SK-N-SH treated with all-trans-retinoic acid at 6 μM for 48 hours (cell line): ENCODE measurements around the gene LRRC63.

Source experiments
- ATAC-seq: fragments of 200-7000 bp; cut with Tn5 transposase; 3 replicates; pipeline ENCODE4 v1.9.1; 2020; ENCODE audit warnings: mild to moderate bottlenecking, moderate library complexity
- ARNTL ChIP-seq: fragments of 450-650 bp; formaldehyde crosslinking; IDR thresholded peaks from 2 replicates; pipeline ENCODE4 v1.5.0; 2020; ENCODE audit warnings: low read depth, mild to moderate bottlenecking, moderate library complexity, borderline replicate concordance
- BACH2 ChIP-seq: fragments of 250-450 bp; sonication (Bioruptor Pico); IDR thresholded peaks from 2 replicates; pipeline ENCODE4 v1.9.0; 2021; ENCODE audit warnings: mild to moderate bottlenecking, borderline replicate concordance
- CSDC2 ChIP-seq: fragments of 250-450 bp; sonication (Bioruptor Pico); IDR thresholded peaks from 2 replicates; pipeline ENCODE4 v1.5.0; 2020; ENCODE audit warnings: mild to moderate bottlenecking, moderate library complexity
- GLIS3 ChIP-seq: fragments of 250-450 bp; sonication (Bioruptor Pico); IDR thresholded peaks from 2 replicates; pipeline ENCODE4 v1.5.0; 2020; ENCODE audit warnings: mild to moderate bottlenecking, moderate library complexity
- ISL1 ChIP-seq: fragments of 250-450 bp; sonication (Bioruptor Pico); IDR thresholded peaks from 2 replicates; pipeline ENCODE4 v2.1.2; 2022; ENCODE audit warnings: mild to moderate bottlenecking, moderate library complexity
- OSR1 ChIP-seq: fragments of 250-450 bp; sonication (Bioruptor Pico); IDR thresholded peaks from 2 replicates; pipeline ENCODE4 v1.8.0; 2022; ENCODE audit warnings: moderate library complexity, mild to moderate bottlenecking, inconsistent platforms
- POU6F1 ChIP-seq: fragments of 250-450 bp; sonication (Bioruptor Pico); IDR thresholded peaks from 2 replicates; pipeline ENCODE4 v1.8.0; 2021; ENCODE audit warnings: low read depth, mild to moderate bottlenecking, moderate library complexity, borderline replicate concordance
- PPARA ChIP-seq: fragments of 250-450 bp; sonication (Bioruptor Pico); IDR thresholded peaks from 2 replicates; pipeline ENCODE4 v1.5.0; 2020; ENCODE audit warnings: mild to moderate bottlenecking, borderline replicate concordance
- RARB ChIP-seq: fragments of 250-450 bp; sonication (Bioruptor Pico); IDR thresholded peaks from 2 replicates; pipeline ENCODE4 v1.8.0; 2021; ENCODE audit warnings: mild to moderate bottlenecking, moderate library complexity
- TCF4 ChIP-seq: fragments of 250-450 bp; sonication (Bioruptor Pico); IDR thresholded peaks from 2 replicates; pipeline ENCODE4 v1.8.0; 2021; ENCODE audit warnings: mild to moderate bottlenecking, moderate library complexity, borderline replicate concordance
- TOX ChIP-seq: fragments of 250-450 bp; sonication (Bioruptor Pico); IDR thresholded peaks from 2 replicates; pipeline ENCODE4 v1.8.0; 2021; ENCODE audit warnings: mild to moderate bottlenecking, moderate library complexity, borderline replicate concordance
- TSHZ2 ChIP-seq: fragments of 250-450 bp; sonication (Bioruptor Pico); IDR thresholded peaks from 2 replicates; pipeline ENCODE4 v1.5.0; 2020; ENCODE audit warnings: mild to moderate bottlenecking, moderate library complexity
- ZC3H10 ChIP-seq: fragments of 250-450 bp; sonication (Bioruptor Pico); IDR thresholded peaks from 2 replicates; pipeline ENCODE4 v1.5.1; 2021; ENCODE audit warnings: mild to moderate bottlenecking, moderate library complexity
- ZFP3 ChIP-seq: fragments of 250-450 bp; sonication (Bioruptor Pico); IDR thresholded peaks from 2 replicates; pipeline ENCODE4 v1.5.0; 2020; ENCODE audit warnings: mild to moderate bottlenecking, moderate library complexity
- ZFP30 ChIP-seq: fragments of 450-650 bp; formaldehyde crosslinking; IDR thresholded peaks from 2 replicates; pipeline ENCODE4 v1.5.0; 2022; ENCODE audit warnings: mild to moderate bottlenecking, moderate library complexity
- ZNF565 ChIP-seq: fragments of 450-650 bp; formaldehyde crosslinking; conservative IDR thresholded peaks from 2 replicates; pipeline ENCODE4 v1.5.0; 2020; ENCODE audit warnings: low read depth, mild to moderate bottlenecking, moderate library complexity
- ZNF70 ChIP-seq: fragments of 450-650 bp; formaldehyde crosslinking; IDR thresholded peaks from 2 replicates; pipeline ENCODE4 v1.5.0; 2020; ENCODE audit warnings: mild to moderate bottlenecking, moderate library complexity
- ZNF8 ChIP-seq: fragments of 450-650 bp; formaldehyde crosslinking; IDR thresholded peaks from 2 replicates; pipeline ENCODE4 v1.5.0; 2020; ENCODE audit warnings: mild to moderate bottlenecking, moderate library complexity
- TF ChIP-seq, protein P1 (sequence below): fragments of 250-450 bp; sonication (Bioruptor Pico); IDR thresholded peaks from 2 replicates; pipeline ENCODE4 v1.5.1; 2021; ENCODE audit warnings: mild to moderate bottlenecking, moderate library complexity
- TF ChIP-seq, protein P2 (sequence below): fragments of 250-450 bp; sonication (Bioruptor Pico); IDR thresholded peaks from 2 replicates; pipeline ENCODE4 v1.8.0; 2020; ENCODE audit warnings: mild to moderate bottlenecking, moderate library complexity, borderline replicate concordance
- TF ChIP-seq, protein P3 (sequence below): fragments of 250-450 bp; sonication (Bioruptor Pico); IDR thresholded peaks from 2 replicates; pipeline ENCODE4 v1.5.1; 2020; ENCODE audit warnings: low read depth, mild to moderate bottlenecking, moderate library complexity

LRRC63 gene

DNA sequence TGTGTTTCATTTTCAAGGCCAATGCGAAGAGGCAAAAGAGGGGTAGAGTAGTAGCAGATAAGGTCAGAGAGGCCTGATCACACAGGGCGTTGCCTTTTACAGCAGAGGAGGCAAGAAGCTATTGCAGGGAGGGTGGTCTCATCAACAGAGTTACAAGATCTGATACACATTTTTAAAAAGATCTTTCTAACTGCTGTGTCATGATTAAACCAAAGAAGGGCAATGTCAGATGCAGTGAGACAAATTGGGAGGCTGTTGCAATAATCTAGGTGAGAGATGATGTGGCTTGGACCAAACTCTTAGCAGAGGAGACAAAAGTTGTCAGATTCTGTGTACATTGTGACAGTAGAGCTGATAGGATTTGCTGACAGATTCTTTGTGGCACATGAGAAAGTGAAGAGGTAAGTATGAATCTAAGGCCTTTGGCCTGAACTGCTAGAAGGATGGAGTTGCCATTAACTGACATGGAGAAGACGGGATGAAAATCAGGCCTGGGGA, 13.0 kb upstream of the LRRC63 start:
- no peak for TF ChIP-seq BACH2 (CRISPR knock-in tag)
- no peak for TF ChIP-seq ZFP30 (CRISPR knock-in tag)
- TF ChIP-seq, protein P1, sequence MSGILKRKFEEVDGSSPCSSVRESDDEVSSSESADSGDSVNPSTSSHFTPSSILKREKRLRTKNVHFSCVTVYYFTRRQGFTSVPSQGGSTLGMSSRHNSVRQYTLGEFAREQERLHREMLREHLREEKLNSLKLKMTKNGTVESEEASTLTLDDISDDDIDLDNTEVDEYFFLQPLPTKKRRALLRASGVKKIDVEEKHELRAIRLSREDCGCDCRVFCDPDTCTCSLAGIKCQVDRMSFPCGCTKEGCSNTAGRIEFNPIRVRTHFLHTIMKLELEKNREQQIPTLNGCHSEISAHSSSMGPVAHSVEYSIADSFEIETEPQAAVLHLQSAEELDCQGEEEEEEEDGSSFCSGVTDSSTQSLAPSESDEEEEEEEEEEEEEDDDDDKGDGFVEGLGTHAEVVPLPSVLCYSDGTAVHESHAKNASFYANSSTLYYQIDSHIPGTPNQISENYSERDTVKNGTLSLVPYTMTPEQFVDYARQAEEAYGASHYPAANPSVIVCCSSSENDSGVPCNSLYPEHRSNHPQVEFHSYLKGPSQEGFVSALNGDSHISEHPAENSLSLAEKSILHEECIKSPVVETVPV (CRISPR knock-in tag), result no peak
- TF ChIP-seq RARB (CRISPR knock-in tag), result no peak
- no peak for TF ChIP-seq ZNF8 (CRISPR knock-in tag)
- TF ChIP-seq, protein P2, sequence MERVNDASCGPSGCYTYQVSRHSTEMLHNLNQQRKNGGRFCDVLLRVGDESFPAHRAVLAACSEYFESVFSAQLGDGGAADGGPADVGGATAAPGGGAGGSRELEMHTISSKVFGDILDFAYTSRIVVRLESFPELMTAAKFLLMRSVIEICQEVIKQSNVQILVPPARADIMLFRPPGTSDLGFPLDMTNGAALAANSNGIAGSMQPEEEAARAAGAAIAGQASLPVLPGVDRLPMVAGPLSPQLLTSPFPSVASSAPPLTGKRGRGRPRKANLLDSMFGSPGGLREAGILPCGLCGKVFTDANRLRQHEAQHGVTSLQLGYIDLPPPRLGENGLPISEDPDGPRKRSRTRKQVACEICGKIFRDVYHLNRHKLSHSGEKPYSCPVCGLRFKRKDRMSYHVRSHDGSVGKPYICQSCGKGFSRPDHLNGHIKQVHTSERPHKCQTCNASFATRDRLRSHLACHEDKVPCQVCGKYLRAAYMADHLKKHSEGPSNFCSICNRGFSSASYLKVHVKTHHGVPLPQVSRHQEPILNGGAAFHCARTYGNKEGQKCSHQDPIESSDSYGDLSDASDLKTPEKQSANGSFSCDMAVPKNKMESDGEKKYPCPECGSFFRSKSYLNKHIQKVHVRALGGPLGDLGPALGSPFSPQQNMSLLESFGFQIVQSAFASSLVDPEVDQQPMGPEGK (CRISPR knock-in tag), result no peak
- no peak for TF ChIP-seq ISL1 (CRISPR knock-in tag)
- no peak for TF ChIP-seq TSHZ2
- TF ChIP-seq ZFP3 (CRISPR knock-in tag), result no peak
- TF ChIP-seq CSDC2 (CRISPR knock-in tag), result no peak
- no peak for TF ChIP-seq POU6F1
- no peak for TF ChIP-seq OSR1 (CRISPR knock-in tag)
- no peak for TF ChIP-seq ARNTL (CRISPR knock-in tag)
- TF ChIP-seq, protein P3, sequence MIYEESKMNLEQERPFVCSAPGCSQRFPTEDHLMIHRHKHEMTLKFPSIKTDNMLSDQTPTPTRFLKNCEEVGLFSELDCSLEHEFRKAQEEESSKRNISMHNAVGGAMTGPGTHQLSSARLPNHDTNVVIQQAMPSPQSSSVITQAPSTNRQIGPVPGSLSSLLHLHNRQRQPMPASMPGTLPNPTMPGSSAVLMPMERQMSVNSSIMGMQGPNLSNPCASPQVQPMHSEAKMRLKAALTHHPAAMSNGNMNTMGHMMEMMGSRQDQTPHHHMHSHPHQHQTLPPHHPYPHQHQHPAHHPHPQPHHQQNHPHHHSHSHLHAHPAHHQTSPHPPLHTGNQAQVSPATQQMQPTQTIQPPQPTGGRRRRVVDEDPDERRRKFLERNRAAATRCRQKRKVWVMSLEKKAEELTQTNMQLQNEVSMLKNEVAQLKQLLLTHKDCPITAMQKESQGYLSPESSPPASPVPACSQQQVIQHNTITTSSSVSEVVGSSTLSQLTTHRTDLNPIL (CRISPR knock-in tag), result no peak
- no peak for TF ChIP-seq GLIS3 (CRISPR knock-in tag)
- TF ChIP-seq PPARA (CRISPR knock-in tag), result no peak
- no peak for TF ChIP-seq ZC3H10 (CRISPR knock-in tag)
- no peak for TF ChIP-seq ZNF565
- TF ChIP-seq TCF4 (CRISPR knock-in tag), result no peak
- ATAC-seq, result no peak

GRCh38 chr13:46202188-46202795, 9.4 kb upstream of the LRRC63 start:
- no peak for ATAC-seq
- TF ChIP-seq ARNTL (CRISPR knock-in tag), result no peak
- TF ChIP-seq ZFP30 (CRISPR knock-in tag), result no peak
- TF ChIP-seq POU6F1, result no peak
- no peak for TF ChIP-seq PPARA (CRISPR knock-in tag)
- no peak for TF ChIP-seq RARB (CRISPR knock-in tag)
- TF ChIP-seq ZFP3 (CRISPR knock-in tag), result no peak
- TF ChIP-seq, protein P1 (CRISPR knock-in tag), result no peak
- no peak for TF ChIP-seq TOX (CRISPR knock-in tag)
- TF ChIP-seq CSDC2 (CRISPR knock-in tag), result no peak
- TF ChIP-seq, protein P3 (CRISPR knock-in tag), result no peak
- TF ChIP-seq TSHZ2, result no peak
- TF ChIP-seq ZNF70 (CRISPR knock-in tag), result no peak
- no peak for TF ChIP-seq BACH2 (CRISPR knock-in tag)
